ENCODE measurements around the gene PNMA1. TPM values are rescaled to one million over a fixed set of nuclear protein-coding genes. Genes with fewer than 3 reads are reported as not detected.

The PNMA1 gene
- total RNA-seq, 4 donors from 2014 or later: 21.7 to 27.7 (median 24.7) TPM

DNA sequence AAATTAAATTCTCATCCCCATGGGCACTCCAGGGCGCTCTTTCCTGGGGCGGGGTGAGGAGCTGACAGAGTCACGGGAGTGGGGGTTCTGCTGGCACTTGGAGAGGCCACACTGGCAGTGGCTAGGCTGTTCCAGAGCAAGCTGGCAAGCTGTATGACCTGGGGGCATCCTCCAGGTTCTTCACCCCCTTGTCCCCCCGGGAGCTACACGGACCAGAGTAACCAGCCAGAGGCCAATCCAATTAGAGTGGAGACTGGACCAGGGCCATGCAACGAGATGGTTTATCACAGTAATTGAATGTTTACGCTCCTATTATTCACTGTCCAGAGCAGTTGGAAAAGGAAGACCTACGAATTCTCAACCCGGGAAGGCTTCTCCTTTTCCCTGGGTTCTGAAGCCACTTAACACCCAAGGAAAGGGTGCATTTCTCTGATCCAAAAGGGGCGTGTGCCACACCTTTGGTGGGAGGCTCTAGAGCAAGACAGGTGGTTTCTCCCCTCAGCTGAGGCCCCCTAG is 43.8 kb upstream of the PNMA1 start:
- H3K27ac ChIP-seq: peak overlapping the region; percentile 90 to 99 (median 97)
- 35 to 50% methylated on average over 10 of the region's 10 CpGs for WGBS, 2 donors
- peaks cover 79 to 87% of the 10 kb centered on the region in 2 donors for H3K4me1 ChIP-seq
- DNase-seq: no peak
- no peaks in the 10 kb centered on the region for H3K36me3 ChIP-seq
- H3K27me3 ChIP-seq: no peaks in the 10 kb centered on the region
- peak overlapping the region in 1 of 3 donors; percentile 60 for H3K4me3 ChIP-seq (replicated peaks in 1 of 3)
- no peaks in the 10 kb centered on the region for H3K9me3 ChIP-seq
- intact Hi-C loops (cut with DNase I): no loop called here
- TF ChIP-seq, protein P1, sequence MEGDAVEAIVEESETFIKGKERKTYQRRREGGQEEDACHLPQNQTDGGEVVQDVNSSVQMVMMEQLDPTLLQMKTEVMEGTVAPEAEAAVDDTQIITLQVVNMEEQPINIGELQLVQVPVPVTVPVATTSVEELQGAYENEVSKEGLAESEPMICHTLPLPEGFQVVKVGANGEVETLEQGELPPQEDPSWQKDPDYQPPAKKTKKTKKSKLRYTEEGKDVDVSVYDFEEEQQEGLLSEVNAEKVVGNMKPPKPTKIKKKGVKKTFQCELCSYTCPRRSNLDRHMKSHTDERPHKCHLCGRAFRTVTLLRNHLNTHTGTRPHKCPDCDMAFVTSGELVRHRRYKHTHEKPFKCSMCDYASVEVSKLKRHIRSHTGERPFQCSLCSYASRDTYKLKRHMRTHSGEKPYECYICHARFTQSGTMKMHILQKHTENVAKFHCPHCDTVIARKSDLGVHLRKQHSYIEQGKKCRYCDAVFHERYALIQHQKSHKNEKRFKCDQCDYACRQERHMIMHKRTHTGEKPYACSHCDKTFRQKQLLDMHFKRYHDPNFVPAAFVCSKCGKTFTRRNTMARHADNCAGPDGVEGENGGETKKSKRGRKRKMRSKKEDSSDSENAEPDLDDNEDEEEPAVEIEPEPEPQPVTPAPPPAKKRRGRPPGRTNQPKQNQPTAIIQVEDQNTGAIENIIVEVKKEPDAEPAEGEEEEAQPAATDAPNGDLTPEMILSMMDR (IDR thresholded peaks at IDR 0.05): no peak
- no peak for TF ChIP-seq POLR2A (IDR thresholded peaks at IDR 0.05)

DNA sequence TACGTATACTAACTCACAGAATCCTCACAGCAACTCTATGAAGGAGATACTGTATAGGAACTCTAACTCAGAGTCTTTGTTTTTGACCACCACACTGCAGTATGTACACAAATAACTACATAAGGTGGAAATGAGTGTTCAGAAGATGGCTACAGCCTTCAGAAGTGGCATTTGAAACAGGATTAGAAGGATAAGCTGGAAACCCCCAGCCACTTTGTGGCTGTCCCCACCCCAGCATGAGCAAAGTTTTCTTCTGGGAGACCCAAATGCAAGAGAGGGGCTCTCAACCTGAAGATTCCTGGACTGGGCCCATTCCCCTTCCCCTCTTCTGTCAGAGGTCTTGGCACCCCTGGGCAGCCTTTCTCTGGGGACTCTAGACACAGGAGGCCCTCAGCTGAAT is 43.2 kb upstream of the PNMA1 start:
- no peak overlapping the region for H3K4me3 ChIP-seq (replicated peaks in 1 of 3)
- H3K27me3 ChIP-seq: no peaks in the 10 kb centered on the region
- intact Hi-C loops (cut with DNase I): no loop called here
- peak overlapping the region; percentile 90 to 99 (median 97) for H3K27ac ChIP-seq
- DNase-seq: no peak
- no peaks in the 10 kb centered on the region for H3K9me3 ChIP-seq
- H3K4me1 ChIP-seq: peaks cover 79 to 87% of the 10 kb centered on the region in 2 donors
- WGBS, 2 donors: 91 to 94% methylated on average over 1 of the region's 1 CpG
- no peaks in the 10 kb centered on the region for H3K36me3 ChIP-seq
- TF ChIP-seq, protein P1 (IDR thresholded peaks at IDR 0.05): no peak
- TF ChIP-seq POLR2A (IDR thresholded peaks at IDR 0.05): no peak

GRCh38 chr14:73755434-73756014 is 41.3 kb upstream of the PNMA1 start:
- peak overlapping the region; percentile 88 to 99 (median 90) for H3K27ac ChIP-seq
- no peaks in the 10 kb centered on the region for H3K9me3 ChIP-seq
- no peaks in the 10 kb centered on the region for H3K36me3 ChIP-seq
- intact Hi-C loops (cut with DNase I): no loop called here
- peak in 1 of 2 donors; percentile 47 for TF ChIP-seq POLR2A (IDR thresholded peaks at IDR 0.05)
- TF ChIP-seq, protein P1 (IDR thresholded peaks at IDR 0.05): no peak
- peaks cover 79 to 87% of the 10 kb centered on the region in 2 donors for H3K4me1 ChIP-seq
- 8 to 17% methylated on average over 5 of the region's 5 CpGs for WGBS, 2 donors
- DNase-seq: peak; percentile 86
- no peaks in the 10 kb centered on the region for H3K27me3 ChIP-seq
- no peak overlapping the region for H3K4me3 ChIP-seq (replicated peaks in 1 of 3)

GRCh38 chr14:73754911-73755360 is 40.8 kb upstream of the PNMA1 start:
- H3K27ac ChIP-seq: peak overlapping the region; percentile 88 to 99 (median 90)
- no peak overlapping the region for H3K4me3 ChIP-seq (replicated peaks in 1 of 3)
- intact Hi-C loops (cut with DNase I): no loop called here
- H3K27me3 ChIP-seq: no peaks in the 10 kb centered on the region
- no peak for TF ChIP-seq POLR2A (IDR thresholded peaks at IDR 0.05)
- TF ChIP-seq, protein P1 (IDR thresholded peaks at IDR 0.05): no peak
- peak; percentile 46 to 58 for DNase-seq
- WGBS, 2 donors: 12 to 21% methylated on average over 8 of the region's 8 CpGs
- no peaks in the 10 kb centered on the region for H3K36me3 ChIP-seq
- H3K4me1 ChIP-seq: peaks cover 84 to 90% of the 10 kb centered on the region in 2 donors
- no peaks in the 10 kb centered on the region for H3K9me3 ChIP-seq
